Left renal pelvis (tissue), 4 donors: Measurements from ENCODE around the gene FTCD. TPM values are rescaled to one million over a fixed set of nuclear protein-coding genes. Genes with fewer than 3 reads are reported as not detected.
"Not testable (repeated sequence)": the region's sequence is repeated elsewhere in the genome, so short reads cannot be mapped to it uniquely, and the experiment has no call there.

Experiments
- DNase-seq, 4 donors: peaks; one replicate each; pipeline ENCODE4 v3.0.0-alpha.2; 2013; ENCODE audit warnings: low read depth in 4 of 4, low spot score in 3 of 4
- polyA plus RNA-seq, 4 donors: library from polyadenylated mRNA; unstranded; fragments of 120-200 nt; gene quantifications; one replicate each; pipeline ENCODE4 v1.2.1, GENCODE V29; 2013; ENCODE audit not compliant: insufficient read length in 4 of 4

Gene FTCD
- polyA plus RNA-seq, 4 donors: 2.9 to 46.9 (median 21.8) TPM

GRCh38 chr21:46154155-46154954, 1.0 kb downstream of the FTCD start:
- no peak for DNase-seq

- DNase-seq: peak in 1 of 4 donors; percentile 42
These were observed 1.9 kb downstream of the FTCD start for GRCh38 chr21:46153247-46154154.

DNA sequence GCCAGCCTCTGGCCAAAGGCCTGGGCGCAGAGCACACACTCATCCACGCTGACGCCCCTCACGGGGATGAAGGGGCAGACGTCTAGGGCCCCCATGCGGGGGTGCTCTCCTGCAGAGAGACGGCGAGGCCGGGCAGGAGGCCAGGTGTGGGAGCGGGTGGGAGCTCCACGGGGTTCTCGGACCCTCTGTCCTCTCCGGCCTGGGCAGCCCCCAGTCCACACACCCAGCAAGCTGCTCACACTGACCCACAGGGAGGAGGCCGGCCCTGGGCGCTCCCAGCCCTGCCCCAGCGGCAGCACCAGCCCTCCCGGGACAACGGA, 2.5 kb downstream of the FTCD start:
- DNase-seq: no peak

DNA sequence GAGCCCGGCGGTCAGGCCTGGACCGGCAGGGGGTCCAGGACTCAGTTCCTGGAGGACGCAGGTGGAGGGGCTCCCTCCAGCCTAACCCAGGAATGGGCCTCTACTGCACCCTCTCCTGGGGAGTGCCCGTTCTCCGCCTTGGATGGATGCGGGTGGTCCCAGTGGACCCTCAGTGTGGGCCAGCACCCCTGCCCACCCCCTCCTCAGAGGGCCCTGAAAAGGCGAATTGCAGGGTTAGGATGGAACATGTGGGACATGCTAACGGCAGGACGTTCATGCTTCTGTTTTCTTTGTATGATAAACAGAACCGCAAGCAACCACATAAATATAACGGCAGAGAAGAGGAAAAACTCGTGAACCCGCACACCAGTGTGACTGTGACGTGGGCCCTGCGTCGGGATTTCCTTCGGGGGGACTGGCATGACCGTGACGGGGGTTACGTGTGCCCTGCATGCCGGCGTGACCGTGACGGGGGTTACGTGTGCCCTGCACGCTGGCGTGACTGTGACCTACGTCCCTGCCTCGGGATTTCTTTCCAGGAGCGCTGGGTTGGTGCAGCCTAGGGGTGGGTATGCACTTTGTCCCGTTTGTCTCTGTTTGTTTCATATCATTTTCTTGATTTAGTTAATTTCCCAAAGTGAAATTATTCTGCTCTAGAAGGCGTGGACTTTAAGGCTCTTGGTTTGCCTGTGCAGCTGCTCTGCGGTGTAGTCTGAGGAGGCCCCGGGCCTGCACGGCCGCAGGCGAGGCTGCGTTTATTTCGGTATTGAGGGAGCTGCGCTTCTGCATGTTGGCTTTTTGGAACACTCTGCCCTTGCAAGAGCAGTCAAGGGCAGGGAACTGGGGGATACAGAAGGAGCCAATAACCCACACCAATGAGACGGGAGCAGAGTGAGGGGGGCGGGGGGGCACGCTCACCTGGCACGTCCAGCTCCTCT, 3.1 kb downstream of the FTCD start:
- DNase-seq: no peak

GRCh38 chr21:46151261-46151988, 4.0 kb downstream of the FTCD start:
- no peak for DNase-seq

DNA sequence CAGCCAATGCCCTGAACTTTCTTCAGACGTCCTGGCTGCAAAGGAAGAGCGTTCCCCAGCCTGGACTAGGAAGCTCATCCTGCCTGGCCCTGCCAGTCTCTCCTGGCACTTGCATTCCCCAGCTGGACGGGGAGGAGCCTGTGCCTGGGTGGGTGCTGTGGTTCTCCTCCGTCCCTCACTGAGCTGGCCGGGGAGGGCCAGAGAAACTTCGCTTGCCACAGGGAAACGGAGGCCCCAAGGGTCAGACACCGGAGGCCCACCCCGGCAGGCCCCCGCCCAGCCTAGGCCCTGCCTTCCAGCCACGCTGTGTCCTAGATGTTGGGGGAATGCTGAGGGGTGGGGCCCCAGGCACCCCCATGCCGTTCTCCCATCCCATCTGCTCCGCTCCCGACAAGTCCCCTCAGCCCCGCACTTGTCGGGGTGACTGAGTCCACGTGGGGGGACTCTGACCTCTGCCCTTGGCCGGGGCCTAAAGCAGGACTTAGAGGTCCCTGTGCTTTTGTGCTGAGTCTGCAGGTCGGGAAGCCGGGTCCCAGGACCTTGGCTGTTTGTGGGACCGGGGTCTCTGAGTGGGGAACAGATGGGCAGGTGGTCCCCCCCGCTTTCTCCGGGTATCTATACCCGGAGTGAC, 4.8 kb downstream of the FTCD start:
- no peak for DNase-seq

DNA sequence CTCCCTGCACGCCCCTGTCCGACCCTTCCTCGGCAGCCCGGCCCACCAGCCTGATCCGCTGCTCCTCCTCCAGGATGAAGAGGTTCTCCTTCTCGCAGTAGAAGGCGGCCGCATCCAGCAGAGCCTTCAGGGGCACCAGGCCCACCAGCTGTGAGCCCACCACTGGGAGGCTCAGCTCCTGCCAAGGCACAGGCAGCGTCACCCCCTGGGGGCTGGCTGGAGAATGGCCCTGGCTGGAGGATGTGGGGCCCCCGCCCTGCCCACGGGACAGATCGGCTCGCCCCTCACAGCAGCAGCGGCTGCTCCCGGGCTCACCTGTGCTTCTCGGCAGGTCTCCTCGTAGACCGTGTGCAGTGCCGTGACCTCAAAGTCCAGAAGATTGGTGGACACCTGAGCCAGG, 5.3 kb downstream of the FTCD start:
- no peak for DNase-seq

DNA sequence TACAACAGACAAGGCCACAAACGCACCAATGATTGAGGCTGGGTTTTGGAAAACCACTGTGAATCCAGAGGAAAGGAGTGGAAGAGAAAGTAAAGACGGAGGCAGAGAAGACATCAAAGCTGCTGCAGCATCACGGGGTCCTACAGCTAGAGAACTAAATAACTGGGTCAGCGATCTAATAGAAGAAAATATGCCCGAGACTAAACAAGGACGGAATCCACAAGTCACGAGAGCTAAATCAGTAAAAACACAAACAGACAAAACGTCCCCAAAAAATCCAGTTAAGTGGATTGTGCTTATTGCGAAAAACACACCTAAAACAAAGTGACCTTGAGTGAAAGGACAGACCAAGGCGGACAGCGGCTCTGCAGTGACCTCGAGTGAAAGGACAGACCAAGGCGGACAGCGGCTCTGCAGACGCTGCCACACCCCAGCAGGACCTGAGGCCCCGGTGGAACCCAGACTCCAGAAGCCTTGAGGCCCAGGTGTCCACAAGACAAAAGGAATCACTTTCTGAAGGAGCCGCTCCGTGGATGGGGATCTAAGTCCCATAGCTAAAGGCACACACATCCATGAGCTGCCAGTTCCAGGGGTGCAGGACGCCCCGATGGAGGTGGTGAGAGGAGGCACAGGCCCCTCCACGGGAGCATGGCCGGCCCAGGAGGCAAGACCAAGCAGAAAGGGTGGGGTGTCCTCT, 6.0 kb downstream of the FTCD start:
- DNase-seq: no peak

GRCh38 chr21:46148106-46148505, 7.3 kb downstream of the FTCD start:
- DNase-seq: no peak

DNA sequence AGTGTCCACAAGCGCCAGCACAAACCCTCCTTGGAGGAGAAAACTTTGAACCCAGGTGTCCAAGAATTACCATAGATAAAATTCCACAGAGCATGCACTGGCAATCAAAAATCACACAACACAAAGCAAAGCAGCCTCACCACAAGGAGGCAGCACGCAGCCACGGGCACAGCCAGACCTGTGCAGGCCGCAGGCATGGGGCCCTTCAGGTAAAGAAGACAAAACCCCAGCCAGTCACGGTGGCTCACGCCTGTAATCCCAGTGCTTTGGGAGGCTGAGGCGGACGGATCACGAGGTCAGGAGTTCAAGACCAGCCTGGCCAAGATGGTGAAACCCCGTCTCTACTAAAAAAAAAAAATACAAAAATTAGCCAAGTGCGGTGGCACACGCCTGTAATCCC, 8.0 kb downstream of the FTCD start:
- DNase-seq: not testable (repeated sequence)

GRCh38 chr21:46146856-46147255, 8.5 kb downstream of the FTCD start:
- no peak for DNase-seq

DNA sequence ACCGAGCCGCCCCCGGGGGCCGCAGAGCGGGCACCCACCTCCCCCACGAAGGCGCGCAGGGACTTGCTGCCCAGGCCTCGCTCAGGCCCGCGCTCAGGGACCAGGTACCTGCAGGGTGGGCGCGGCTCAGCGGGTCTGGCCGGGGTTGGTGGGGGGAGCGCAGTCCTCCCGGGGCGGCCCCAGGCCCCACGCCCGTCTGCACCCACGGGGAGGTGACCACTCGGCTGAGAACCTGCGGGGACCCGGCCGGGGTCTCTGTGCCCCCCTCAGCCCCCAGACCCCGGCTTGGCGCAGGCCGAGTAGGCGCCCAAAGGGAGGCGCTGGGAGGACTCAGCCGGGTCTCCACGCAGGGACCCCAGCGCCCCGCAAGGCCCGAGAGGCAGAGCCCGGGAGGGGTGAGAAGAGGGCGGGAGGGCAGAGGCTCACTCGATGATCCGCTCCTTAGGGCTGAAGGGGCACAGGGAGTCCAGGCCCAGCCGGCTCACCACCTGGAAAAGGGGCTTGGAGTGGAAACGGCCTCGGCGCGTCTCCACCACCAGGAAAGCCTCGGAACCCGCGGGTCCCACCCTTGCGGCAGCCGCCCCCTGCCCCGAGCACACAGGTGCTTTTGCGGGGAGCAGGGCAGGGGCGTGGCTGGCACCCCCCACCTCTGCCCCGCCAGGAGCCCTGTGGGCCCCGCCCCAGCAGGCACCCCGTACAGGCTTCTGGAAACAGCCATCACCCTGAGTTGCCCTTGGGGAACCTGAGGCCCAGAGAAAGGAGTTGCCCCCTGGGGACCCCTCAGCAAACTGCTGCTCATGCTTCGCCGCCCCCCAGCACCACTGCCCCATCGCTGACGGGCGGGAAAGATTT, 9.3 kb downstream of the FTCD start:
- DNase-seq: no peak

- no peak for DNase-seq
These were observed 10.1 kb downstream of the FTCD start for GRCh38 chr21:46145159-46145839.

DNA sequence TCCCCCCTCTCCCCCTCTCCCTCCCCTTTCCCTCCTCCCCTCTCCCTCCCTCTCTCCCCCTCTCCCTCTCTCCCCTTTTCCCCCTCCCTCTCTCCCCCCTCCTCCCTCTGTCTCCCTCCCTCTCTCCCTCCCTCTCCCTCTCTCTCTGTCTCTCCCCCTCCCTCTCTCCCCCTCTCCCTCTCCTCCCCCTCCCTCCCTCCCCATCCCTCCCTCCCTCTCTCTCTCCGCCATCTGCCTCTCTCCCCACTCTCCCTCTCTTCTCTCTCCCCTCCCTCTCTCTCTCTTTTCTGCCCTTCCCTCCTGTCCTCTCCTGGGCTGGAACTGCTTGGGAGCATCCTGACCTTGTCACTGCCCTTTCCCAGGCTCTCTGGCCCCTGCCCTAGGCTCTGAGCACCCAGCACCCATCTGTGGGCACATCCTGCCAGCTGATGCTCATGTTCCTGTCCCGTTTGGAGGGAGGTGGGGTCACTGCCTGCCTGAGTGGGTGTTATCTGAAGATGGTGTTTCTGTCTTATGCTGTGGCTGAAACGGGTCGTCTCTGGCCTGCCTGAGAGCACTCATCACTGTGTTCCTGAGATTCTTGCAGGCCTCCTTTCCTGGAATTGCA, 10.8 kb downstream of the FTCD start:
- no peak for DNase-seq

- no peak for DNase-seq
These were observed 12.6 kb downstream of the FTCD start for GRCh38 chr21:46142582-46143473.
